Panc1 (cell line): ENCODE results near the gene NTNG2. TPM values are rescaled to one million over a fixed set of nuclear protein-coding genes. Genes with fewer than 3 reads are reported as not detected.
A peak's percentile ranks its signal among the peaks of the same experiment; 100 is the strongest.

Experiments
- ATAC-seq: fragments of 200-7000 bp; cut with Tn5 transposase; 2 replicates; pipeline ENCODE4 v1.9.1; 2020; ENCODE audit warnings: mild to moderate bottlenecking, moderate library complexity
- BruUV-seq: library from RNA; stranded (reverse); fragments of 400-500 nt; replicated peaks from 2 replicates; lab custom pipeline; 2021; lab: Mats Ljungman, UMichigan
- CTCF ChIA-PET: fragments of 300-600 bp; sonication (Branson Sonifier 250); formaldehyde crosslinking; loops from one replicate; lab custom pipeline; 2022; ENCODE audit warnings: antibody characterized with exemption; lab: Charles Lee
- POLR2A ChIA-PET: fragments of 300-600 bp; sonication (Branson Sonifier 250); formaldehyde crosslinking; loops from one replicate; lab custom pipeline; 2022; ENCODE audit warnings: antibody characterized with exemption; lab: Charles Lee
- DNase-seq: peaks from one replicate; pipeline ENCODE4 v3.0.0-alpha.2; 2010; ENCODE audit warnings: low read depth, low spot score
- H3K27ac ChIP-seq: 2 replicates; pipeline ENCODE4 v1.5.1; 2011; ENCODE audit warnings: mild to moderate bottlenecking, low read length, inconsistent platforms
- H3K27me3 ChIP-seq: fragments of 200-500 bp; sonication (Bioruptor generic); 2 replicates; pipeline ENCODE4 v1.6.0; 2014; ENCODE audit warnings: low read length, inconsistent platforms; ENCODE audit not compliant: control insufficient read depth, insufficient read depth
- H3K36me3 ChIP-seq: fragments of 200-500 bp; sonication (Bioruptor generic); 2 replicates; pipeline ENCODE4 v1.5.1; 2014; ENCODE audit warnings: inconsistent platforms, mild to moderate bottlenecking, low read length, moderate library complexity; ENCODE audit not compliant: control insufficient read depth, insufficient read depth
- H3K4me1 ChIP-seq: 2 replicates; pipeline ENCODE4 v1.5.1; 2011; ENCODE audit warnings: inconsistent platforms, mild to moderate bottlenecking, low read length, moderate library complexity; ENCODE audit not compliant: control insufficient read depth, insufficient read depth
- H3K4me3 ChIP-seq, 2 experiments: 2 replicates each; pipeline ENCODE4 v1.5.1; 2011 to 2012; ENCODE audit warnings: low read depth in 2 of 2, low read length in 2 of 2, mild to moderate bottlenecking in 2 of 2, inconsistent platforms in 1 of 2, moderate library complexity in 1 of 2
- H3K9me3 ChIP-seq: fragments of 200-500 bp; sonication (Bioruptor generic); 2 replicates; pipeline ENCODE4 v1.5.1; 2014; ENCODE audit warnings: low read depth, mild to moderate bottlenecking, inconsistent platforms, low read length, moderate library complexity; ENCODE audit not compliant: control insufficient read depth, insufficient read depth
- CTCF ChIP-seq: fragments of 450-650 bp; IDR thresholded peaks from 2 replicates; pipeline ENCODE4 v1.5.1; 2017; ENCODE audit warnings: mild to moderate bottlenecking
- POLR2AphosphoS5 ChIP-seq: IDR thresholded peaks from 2 replicates; pipeline ENCODE4 v1.6.1; 2012; ENCODE audit warnings: mild to moderate bottlenecking, low read depth, low read length, moderate library complexity
- REST ChIP-seq, 2 experiments: IDR thresholded peaks; 2 replicates each; pipeline ENCODE4 v1.6.1; 2011 to 2012; ENCODE audit warnings: low read depth in 2 of 2, control low read depth in 1 of 2, low read length in 1 of 2, mild to moderate bottlenecking in 1 of 2, moderate library complexity in 1 of 2; ENCODE audit not compliant: insufficient read depth in 1 of 2
- SIN3A ChIP-seq: IDR thresholded peaks from 2 replicates; pipeline ENCODE4 v1.6.1; 2012; ENCODE audit warnings: low read depth, mild to moderate bottlenecking, low read length, moderate library complexity, borderline replicate concordance; ENCODE audit not compliant: insufficient read depth
- TCF7L2 ChIP-seq: IDR thresholded peaks from 2 replicates; pipeline ENCODE4 v1.6.1; 2011; ENCODE audit warnings: mild to moderate bottlenecking, low read depth, low read length, inconsistent platforms
- in situ Hi-C: cut with HindIII; loops from 2 replicates; pipeline ENCODE4 v1.10.0; 2016; ENCODE audit warnings: low sequenced_read_pairs, low pct_unique_long_range_greater_than_20kb
- intact Hi-C: fragments of 100-400 bp; cut with micrococcal nuclease; formaldehyde crosslinking; loops from one replicate; pipeline ENCODE4 v1.10.0; 2022; ENCODE audit not compliant: unreplicated experiment
- total RNA-seq: library from RNA; stranded (reverse); gene quantifications from one replicate; pipeline ENCODE4 v1.2.1, GENCODE V29; 2021; ENCODE audit not compliant: unreplicated experiment

Gene NTNG2
- total RNA-seq, 1 experiment from 2014 or later = 5.1 TPM

GRCh38 chr9:132185073-132186009 lies 23.5 kb downstream of the NTNG2 start:
- intact Hi-C loops (no loop called here), in situ Hi-C loops (no loop called here)
- H3K4me3 ChIP-seq = no peak overlapping the region
- ChIA-PET POLR2A (interaction anchor here (0.6 kb wide), 2 partner anchors 10 to 223 kb away, joined by 5 to 6 read pairs; no protein-coding TSS in a partner anchor), CTCF (interaction anchor here (0.7 to 1.7 kb wide), 2 partner anchors 15 to 422 kb away, joined by 3 to 5 read pairs; no protein-coding TSS in a partner anchor)
- no peak for DNase-seq
- H3K36me3 ChIP-seq = no peaks in the 10 kb centered on the region
- BruUV-seq = no TSS peak
- H3K9me3 ChIP-seq = no peaks in the 10 kb centered on the region
- no peak overlapping the region for H3K27ac ChIP-seq
- H3K4me1 ChIP-seq = peaks cover 3% of the 10 kb centered on the region; the same call in 1 of the 2 replicates
- no peaks in the 10 kb centered on the region for H3K27me3 ChIP-seq
- 0 out of 2 replicates have a peak, but pooled peaks have one; percentile 27 for ATAC-seq
- TF ChIP-seq CTCF (no peak), SIN3A (no peak), REST (IDR thresholded peaks at IDR 0.05; ENCODE audit: insufficient read depth in 1 of 2, low read depth in 2 of 2, low read length in 1 of 2) (no peak), TCF7L2 (no peak), POLR2AphosphoS5 (no peak)

- no peak for ATAC-seq
- POLR2A ChIA-PET = no interaction called here
- Histone ChIP-seq H3K4me3 (no peak overlapping the region), H3K27ac (no peak overlapping the region), H3K36me3 (no peaks in the 10 kb centered on the region), H3K4me1 (peaks cover 3% of the 10 kb centered on the region; the same call in 1 of the 2 replicates), H3K27me3 (no peaks in the 10 kb centered on the region), H3K9me3 (no peaks in the 10 kb centered on the region)
- TF ChIP-seq CTCF = no peak
- no peak for TF ChIP-seq POLR2AphosphoS5
- TF ChIP-seq SIN3A = no peak
- no peak for TF ChIP-seq REST (IDR thresholded peaks at IDR 0.05; ENCODE audit: insufficient read depth in 1 of 2, low read depth in 2 of 2, low read length in 1 of 2)
- TF ChIP-seq TCF7L2 = no peak
- in situ Hi-C loops (no loop called here), intact Hi-C loops (no loop called here)
- DNase-seq = no peak
- CTCF ChIA-PET = no interaction called here
- no TSS peak for BruUV-seq
These were observed 25.3 kb downstream of the NTNG2 start for GRCh38 chr9:132187121-132187620.
